Measurements from ENCODE around the gene MIEF1.

Gene MIEF1

DNA sequence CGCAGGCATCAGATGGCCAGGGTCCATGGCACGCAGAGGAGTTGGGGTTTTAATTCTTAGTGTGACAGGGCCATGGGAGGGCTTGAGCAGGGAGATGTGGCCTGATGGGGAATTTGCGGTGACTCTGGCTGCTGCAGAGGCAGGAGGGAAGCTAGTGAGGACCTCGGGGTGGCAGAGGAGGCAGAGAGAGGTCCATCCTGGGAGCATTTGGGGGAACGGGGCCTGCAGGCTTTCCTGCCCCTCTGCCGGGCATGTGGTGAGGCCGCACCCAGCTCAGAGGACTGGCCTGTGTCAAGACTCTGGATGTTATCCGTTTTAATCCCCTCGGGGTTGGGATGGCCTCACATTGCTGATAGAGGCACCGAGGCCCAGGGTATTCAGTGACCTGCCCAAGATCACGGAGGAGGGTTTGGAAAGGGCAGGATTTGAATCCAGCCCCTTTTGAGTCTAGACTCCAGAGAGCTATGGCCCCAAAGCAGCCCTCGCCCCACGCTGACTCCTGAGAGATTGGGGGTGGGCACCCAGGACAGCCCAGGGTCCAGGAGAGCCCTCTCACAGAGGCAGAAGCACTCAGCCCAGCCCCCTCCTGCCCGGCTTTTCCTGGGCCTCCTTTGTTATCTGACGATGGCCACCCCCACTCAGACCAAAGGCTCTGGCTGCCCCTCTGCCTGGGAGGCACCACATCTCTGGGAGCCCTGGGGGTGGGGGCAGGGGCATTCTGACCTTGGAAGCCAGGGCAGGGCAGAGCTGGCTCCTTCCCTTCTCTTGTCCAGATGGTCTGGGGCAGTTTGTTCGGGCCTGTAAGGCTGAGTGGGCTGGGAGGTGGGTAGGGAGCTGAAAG is 31.4 kb upstream of the MIEF1 start:
- DNase-seq (ENCODE audit: low read depth), result no peak

DNA sequence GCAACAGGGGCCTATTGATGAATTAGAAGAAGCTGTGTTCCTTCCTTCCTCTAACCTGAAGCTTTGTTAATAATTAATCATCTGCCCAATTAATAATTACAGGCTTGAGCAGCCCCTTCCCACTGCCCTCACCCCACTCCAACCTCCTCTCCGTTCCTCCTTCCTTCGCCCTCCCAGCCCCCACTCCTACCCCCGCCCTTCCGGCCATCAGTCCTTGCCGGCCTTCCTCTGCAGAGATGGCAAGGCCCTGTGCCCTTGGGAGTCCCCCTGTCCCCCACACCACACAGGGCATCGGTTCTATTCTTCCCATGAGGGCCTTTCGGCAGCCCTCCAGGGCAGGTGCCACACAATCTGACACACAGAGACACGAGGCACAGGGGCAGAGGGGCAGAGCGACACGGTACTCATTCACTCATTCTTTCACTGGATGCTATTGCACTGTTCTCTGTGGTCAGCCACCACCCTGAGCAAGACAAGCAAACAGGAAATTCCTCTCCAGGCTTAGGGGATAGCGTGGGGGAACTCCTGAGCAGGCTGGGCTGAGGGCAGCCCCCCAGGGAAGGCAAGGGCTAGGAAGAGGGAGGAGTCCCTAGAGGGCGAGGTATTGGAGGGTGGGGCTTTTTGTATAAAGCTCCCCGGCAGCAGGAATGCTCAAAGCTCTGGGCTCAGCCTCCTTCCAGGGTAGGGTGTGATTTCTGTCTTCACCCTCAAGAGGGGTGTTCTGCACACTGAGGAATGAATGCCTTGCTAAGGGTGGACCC is 30.5 kb upstream of the MIEF1 start:
- DNase-seq (ENCODE audit: low read depth), result no peak

DNA sequence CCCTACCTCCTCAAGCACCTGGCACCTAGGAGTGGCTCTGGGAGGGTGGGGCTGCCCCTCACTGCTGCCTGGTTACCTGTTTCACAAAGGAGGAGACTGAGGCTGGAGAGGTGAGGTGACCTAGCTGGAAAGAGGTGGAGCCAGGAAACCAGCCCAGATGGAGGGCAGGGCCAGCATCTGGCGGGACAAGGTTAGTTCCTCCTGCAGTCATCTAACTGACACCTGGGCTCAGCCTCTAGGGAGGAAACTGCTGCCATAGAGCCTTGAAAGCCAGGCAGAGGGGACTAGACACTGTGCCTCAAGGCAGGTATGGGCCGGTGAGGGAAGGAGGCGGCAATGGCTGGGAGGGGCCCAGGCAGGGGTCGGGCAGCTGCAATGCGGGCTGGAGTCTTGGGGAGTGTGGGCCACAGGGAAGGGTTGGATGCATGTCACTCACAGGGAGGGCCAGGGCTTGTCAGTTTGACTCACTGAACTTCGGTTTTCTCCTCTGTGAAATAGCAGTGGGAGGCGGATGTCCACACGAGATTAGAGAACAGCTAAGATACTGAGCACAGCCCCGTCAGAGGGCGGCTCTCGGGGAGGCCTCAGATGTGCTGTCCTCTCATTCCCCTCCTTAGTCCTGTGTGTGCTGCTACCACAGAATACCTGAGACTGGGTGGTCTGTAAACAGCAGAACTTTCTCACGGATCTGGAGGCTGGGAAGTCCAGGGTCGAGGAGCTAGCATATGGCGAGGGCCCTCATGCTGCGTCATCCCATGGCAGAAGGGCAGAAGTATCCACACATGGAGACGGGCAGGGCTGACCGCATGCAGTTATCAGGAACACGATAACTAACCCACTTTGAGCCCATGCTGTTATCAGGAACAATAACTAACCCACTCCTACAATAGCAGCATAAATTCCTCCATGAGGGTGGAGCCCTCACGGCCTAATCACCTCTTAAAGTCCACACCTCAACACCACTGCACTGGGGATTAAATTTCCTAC is 29.2 kb upstream of the MIEF1 start:
- no peak for DNase-seq (ENCODE audit: low read depth)

DNA sequence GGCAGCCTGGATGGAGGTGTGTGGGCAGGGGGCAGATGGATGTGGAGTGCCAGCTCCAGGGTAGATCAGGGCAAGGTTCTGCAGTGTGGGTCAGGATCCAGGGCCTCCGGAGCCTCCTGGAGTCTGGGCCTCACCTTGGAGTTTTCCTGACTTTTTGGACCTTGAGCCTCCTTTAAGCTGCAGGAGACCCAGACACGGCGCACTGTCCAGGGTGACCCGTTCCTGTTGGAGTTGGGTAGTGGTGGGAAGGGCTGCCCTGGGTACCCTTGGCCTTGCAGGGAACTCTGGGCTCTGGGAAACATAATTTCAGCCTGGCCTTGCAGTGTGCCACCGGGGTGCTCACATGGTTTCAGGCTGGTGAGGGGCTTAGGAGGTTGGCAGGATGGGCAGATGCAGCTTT is 28.2 kb upstream of the MIEF1 start:
- DNase-seq (ENCODE audit: low read depth), result no peak

DNA sequence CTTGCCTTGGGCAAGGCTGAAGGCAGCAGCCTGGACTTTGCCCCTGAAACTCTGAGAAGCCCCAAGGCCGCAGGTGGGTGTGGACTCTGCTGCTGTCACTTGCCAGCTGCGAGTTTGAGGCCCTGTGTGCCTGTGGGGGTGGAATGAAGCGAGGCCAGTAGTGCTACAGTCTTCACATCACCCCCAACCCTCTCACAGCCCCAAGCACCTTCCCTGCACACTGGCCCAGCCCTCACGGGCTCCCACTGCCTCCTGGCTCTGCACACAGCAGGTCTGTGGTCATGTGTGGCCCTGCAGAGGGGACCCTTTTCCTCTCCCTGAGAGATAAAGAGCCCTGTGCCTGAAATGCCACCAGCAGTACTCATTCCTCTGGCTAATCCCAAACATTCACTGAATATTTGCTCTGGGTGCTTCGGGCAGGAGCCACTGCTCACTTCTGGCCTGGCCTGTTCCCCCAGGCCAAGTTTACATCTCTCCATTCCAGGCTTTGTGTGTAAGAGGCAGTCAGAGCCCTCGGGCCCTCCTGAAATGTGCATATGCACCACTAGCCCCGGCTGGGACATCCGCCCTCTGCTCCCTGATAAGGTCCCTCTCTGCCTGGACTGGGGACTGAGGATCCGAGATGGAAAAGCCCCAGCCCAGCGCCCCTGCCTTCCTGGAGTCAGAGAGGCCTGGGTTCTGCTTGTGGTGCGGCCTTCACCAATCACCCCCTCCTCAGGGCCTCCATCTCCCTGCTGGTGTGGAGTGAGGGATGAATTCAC is 27.6 kb upstream of the MIEF1 start:
- no peak for DNase-seq (ENCODE audit: low read depth)

DNA sequence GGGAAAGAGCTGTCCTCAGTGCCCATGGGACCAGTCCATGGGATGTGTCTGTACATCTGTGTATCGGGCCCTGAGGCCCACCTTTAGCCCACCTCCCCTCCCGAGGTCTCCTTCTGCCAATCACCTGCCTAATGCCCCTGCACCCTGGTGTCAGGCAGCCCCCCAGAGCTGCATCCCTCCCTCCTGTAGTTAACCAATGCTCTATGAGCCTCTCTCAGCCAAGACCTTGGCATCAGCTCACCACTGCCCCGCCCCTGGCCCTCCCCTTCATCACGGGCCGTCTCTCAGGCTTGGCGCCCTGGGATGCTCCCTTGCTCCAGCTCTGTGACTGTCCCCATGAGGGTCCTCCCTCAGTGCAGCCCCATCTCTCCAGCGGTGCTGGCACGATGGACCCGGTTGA is 26.8 kb upstream of the MIEF1 start:
- no peak for DNase-seq (ENCODE audit: low read depth)

DNA sequence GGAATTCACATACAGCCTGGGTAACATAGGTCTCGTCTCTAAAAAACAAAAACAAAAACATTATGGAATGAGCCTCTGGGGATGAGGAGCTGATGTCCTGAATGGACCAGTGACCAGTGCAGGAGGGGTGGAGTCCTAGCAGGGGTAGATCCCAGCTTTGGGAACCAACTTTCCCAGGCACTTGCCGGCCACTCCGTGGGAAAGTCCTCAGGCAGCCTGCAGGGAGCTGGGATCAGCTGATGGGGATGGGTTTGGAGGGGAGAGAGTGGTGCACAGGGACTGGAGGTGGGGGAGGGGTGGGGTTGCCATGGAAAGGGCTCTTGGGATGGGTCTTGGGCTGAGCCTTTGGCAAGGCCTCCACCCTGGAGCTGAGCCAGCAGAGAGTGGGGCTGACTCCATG is 26.2 kb upstream of the MIEF1 start:
- no peak for DNase-seq (ENCODE audit: low read depth)

DNA sequence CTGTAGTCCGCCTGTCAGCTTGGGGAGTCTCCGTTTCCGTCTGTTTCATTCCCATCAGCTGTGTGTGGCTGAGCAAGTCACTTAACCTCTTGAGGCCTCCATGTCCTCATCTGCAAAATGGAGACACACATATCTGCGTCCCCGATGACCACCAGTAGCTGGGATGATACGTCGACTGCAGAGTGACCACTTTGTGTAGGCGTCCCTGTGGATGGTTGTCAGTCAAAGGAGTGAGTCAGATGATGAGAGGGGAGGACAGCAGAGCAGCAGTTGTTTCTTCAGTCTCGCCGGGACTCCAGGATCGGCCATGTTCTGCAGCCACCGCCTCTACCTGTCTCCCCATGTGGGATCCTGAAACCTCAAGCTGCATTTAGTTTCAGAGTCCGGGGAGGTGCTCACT is 25.4 kb upstream of the MIEF1 start:
- no peak for DNase-seq (ENCODE audit: low read depth)

DNA sequence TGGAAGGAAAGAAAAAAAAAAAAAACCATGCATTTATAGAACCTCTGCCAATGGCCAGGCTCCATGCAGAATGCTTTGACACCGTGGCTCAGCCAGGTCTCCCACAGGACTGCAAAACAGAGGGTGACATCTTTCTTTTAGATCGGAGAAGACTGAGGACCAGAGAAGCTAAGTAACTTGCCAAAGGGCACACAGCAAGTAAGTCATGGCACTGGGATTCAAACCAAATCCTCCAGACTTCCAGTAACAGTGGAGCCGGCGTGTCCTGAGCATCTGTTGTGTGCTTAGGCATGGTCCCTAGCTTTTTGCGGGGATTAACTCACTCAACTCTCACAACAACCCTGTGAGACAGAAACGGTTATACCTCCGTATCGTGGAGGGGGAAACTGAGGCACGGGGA is 24.5 kb upstream of the MIEF1 start:
- no peak for DNase-seq (ENCODE audit: low read depth)

DNA sequence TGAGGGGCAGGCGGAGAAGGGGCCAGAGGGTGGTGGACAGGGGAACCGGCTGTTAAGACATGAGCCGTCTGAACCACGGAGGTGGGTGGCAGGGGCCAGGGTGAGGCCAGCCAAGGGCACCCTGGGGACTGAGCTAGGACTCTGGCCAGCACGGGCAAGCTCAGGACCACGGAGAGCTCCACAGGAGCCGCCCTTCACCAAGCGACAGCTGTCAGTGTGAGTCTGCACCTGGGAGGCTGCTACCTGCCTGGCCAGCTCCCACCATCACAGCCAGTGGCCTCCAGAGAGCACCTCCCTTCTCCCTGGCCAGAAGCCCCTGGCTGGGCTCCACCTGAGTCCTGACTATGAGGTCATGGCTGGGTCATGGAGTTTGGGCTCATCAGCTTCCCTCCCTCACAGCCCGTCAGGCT is 23.6 kb upstream of the MIEF1 start:
- no peak for DNase-seq (ENCODE audit: low read depth)

DNA sequence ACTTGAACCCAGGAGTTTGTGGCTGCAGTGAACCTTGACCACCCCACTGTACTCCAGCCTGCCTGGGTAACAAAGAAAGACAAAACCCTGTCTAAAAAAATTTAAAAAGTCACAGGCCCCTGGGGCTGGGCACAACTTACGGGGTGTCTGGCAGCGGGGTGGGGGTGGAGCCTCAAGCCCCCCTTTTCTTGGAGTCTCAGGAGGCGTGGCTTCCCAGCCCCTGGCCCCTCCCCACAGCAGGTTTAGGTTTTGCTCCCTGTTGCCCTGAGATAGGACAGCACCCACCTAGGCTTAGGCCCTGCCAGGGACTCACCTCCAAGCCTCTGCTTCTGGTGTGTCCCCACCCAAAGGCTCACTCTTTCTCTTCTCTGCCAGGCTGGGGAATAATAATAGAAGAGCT is 22.8 kb upstream of the MIEF1 start:
- no peak for DNase-seq (ENCODE audit: low read depth)

DNA sequence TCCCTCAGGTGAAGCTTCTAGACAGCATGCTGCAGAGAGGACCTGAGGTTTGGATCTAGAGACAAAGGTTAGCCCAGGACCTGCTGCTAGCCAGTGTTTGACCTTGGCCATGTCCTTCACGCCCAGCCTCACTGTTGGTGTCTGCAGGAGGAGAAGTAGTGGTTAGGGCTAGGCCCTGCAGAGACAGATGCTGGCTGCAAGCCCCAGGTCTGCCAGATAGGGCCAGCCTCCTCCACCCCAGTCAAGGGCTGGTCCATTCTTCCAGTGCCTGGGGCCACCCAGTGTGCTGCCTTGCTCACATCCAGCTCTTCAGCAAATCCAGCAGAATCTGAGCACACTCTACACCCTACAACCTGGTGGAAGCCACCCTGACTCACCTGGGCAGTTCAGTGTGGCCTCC is 21.5 kb upstream of the MIEF1 start:
- DNase-seq (ENCODE audit: low read depth), result no peak

DNA sequence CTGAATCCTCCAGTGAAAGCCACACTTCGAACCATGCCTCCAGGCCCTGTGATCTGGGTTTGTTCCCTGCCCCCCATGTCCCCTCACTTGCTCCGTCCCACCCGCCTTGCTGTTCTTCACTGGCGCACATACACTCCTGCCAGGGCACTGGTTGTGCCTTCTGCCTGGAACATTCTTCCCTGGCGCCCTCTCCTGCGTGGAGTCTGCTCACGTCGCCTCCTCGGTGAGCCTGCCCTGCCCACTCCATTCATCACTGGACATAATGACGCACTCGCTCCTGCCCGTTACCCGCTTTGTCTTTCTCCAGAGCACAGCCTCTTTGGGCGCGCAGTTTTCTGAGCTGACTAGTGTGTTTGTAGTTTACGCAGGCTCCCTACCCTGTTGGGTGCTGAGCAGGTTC is 21.0 kb upstream of the MIEF1 start:
- DNase-seq (ENCODE audit: low read depth), result no peak

DNA sequence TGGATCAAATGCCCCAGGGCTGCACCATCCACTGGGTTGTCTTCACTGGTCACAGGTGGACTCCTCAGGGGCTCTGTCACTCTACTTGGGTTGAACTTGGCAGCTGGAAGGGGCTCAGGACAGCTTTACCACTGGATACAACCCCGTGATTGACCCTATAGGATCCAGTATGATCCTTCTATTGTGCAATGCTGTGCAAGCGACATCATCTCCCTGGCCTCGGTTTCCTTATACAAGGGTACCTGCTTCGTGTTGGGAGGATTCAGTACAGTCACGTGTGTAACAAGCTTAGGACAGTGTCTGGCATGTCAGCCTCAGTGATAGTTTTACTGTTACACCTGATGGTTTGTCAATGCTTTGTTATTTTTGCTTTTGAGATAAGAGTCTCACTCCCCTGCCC is 20.5 kb upstream of the MIEF1 start:
- no peak for DNase-seq (ENCODE audit: low read depth)

DNA sequence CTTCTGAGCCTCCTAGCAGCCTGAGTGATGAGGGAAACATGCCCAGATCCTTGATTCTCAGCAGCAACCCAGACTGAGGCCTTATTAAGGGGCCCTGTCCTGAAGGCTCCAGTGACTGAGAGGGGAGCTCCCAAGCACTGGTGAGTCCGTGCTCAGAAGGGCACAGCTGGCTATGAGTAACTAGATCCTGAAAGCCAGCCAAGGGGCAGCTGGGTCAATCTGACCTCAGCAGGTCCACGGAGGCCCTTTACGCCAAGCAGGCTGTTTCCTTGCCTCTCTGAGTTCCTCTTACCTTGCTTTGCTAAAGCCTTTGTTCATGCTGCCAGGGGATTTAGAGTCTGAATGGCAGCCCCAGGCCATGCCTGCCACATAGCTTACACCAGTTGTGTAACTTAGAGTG is 19.3 kb upstream of the MIEF1 start:
- DNase-seq (ENCODE audit: low read depth), result no peak

DNA sequence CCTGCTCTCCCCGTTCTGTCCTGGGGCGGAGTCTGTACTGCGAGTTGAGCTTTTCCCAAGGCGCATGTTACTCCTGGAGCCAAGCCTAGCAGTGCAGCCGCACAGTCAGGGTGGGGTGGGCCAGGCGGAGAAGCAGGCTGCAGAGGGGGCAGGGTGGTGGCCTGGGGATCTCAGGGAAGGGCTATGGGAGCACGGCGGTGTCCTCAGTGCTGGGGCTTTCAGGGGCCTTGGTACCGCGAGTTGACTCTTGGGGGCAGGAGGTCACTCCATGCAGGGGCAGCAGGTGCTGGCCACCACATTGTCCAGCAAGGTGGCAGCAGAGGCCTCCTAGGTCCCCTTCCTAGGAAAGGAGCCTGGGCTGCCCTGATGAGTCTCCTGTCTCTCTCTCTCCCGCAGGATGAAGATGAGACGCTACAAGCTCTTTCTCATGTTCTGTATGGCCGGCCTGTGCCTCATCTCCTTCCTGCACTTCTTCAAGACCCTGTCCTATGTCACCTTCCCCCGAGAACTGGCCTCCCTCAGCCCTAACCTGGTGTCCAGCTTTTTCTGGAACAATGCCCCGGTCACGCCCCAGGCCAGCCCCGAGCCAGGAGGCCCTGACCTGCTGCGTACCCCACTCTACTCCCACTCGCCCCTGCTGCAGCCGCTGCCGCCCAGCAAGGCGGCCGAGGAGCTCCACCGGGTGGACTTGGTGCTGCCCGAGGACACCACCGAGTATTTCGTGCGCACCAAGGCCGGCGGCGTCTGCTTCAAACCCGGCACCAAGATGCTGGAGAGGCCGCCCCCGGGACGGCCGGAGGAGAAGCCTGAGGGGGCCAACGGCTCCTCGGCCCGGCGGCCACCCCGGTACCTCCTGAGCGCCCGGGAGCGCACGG is 14.9 kb upstream of the MIEF1 start:
- no peak for DNase-seq (ENCODE audit: low read depth)

DNA sequence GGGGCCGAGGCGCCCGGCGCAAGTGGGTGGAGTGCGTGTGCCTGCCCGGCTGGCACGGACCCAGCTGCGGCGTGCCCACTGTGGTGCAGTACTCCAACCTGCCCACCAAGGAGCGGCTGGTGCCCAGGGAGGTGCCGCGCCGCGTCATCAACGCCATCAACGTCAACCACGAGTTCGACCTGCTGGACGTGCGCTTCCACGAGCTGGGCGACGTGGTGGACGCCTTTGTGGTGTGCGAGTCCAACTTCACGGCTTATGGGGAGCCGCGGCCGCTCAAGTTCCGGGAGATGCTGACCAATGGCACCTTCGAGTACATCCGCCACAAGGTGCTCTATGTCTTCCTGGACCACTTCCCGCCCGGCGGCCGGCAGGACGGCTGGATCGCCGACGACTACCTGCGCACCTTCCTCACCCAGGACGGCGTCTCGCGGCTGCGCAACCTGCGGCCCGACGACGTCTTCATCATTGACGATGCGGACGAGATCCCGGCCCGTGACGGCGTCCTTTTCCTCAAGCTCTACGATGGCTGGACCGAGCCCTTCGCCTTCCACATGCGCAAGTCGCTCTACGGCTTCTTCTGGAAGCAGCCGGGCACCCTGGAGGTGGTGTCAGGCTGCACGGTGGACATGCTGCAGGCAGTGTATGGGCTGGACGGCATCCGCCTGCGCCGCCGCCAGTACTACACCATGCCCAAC is 14.1 kb upstream of the MIEF1 start:
- no peak for DNase-seq (ENCODE audit: low read depth)

DNA sequence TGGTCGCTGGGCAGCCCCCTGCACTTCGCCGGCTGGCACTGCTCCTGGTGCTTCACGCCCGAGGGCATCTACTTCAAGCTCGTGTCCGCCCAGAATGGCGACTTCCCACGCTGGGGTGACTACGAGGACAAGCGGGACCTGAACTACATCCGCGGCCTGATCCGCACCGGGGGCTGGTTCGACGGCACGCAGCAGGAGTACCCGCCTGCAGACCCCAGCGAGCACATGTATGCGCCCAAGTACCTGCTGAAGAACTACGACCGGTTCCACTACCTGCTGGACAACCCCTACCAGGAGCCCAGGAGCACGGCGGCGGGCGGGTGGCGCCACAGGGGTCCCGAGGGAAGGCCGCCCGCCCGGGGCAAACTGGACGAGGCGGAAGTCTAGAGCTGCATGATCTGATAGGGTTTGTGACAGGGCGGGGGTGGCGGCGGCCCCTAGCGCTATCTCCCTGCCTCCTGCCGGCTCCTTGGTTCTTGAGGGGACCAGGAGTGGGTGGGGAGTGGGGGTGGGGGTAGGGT is 13.5 kb upstream of the MIEF1 start:
- DNase-seq (ENCODE audit: low read depth), result no peak
